GM12801 (cell line): ENCODE data around the gene BSN.

Source experiments
- TF ChIP-seq, protein P1 (sequence below): IDR thresholded peaks from one replicate; pipeline ENCODE4 v1.5.1; 2011; ENCODE audit warnings: control low read depth; ENCODE audit not compliant: insufficient read length; ENCODE audit errors: extremely low read depth

Gene BSN

DNA sequence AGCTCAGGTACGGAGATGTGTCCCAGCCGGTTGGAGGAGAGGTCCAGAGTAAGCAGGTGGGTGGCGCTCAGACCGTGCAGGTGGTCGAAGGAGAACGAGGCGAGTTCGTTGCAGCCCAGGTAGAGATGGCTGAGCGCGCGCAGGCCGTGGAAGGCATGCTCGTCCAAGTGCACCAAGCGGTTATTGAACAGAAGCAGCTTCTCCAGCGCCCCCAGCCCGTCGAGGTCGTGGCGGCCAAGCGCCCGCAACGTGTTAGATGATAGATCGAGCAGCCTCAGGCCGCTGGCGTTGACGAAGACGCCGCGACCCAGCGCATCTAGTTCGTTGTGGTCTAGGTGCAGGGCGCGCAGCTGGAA is 164.6 kb downstream of the BSN start:
- TF ChIP-seq, protein P1, sequence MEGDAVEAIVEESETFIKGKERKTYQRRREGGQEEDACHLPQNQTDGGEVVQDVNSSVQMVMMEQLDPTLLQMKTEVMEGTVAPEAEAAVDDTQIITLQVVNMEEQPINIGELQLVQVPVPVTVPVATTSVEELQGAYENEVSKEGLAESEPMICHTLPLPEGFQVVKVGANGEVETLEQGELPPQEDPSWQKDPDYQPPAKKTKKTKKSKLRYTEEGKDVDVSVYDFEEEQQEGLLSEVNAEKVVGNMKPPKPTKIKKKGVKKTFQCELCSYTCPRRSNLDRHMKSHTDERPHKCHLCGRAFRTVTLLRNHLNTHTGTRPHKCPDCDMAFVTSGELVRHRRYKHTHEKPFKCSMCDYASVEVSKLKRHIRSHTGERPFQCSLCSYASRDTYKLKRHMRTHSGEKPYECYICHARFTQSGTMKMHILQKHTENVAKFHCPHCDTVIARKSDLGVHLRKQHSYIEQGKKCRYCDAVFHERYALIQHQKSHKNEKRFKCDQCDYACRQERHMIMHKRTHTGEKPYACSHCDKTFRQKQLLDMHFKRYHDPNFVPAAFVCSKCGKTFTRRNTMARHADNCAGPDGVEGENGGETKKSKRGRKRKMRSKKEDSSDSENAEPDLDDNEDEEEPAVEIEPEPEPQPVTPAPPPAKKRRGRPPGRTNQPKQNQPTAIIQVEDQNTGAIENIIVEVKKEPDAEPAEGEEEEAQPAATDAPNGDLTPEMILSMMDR: no peak

DNA sequence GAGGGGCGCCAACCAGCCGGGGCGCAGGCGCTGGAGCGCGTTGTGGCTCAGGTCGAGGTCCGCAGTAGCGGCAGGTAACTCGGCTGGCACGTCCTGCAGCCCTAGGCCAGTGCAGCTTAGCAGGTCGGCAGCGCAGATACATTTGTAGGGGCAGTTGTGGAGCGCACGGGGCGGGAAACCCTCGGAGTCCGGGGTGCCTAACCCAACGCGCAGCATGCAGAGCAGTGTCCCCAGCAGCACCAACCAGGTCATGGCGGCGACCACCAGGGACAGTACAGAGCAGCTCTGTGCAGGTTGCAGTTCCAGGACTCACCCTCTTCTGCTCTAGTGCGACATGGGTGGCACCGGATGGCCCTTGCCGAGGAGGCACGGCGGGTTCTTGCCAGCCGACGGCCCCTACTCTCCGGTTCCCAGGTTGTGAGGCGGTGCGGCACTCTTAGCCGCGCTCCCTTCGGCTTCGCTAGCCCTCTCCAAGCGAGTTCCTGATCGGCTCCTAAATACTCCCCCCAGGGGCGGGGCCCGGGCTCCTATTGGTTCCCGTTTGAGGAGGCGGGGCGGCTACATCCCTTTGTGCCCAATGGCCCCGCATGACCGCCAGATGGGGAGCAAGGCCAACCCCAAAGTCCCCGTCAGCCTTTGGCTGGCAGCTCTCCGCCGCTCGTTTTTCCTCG is 165.1 kb downstream of the BSN start, which contains the start of gene AMIGO3:
Gene AMIGO3, minus strand, starts transcription at position 471 of the 671 bp plus-strand sequence. Its CDS starts 219 bp downstream, at position 252.
- TF ChIP-seq, protein P1: no peak
